SU-DHL-6 (cell line): Measurements from ENCODE around the gene PCDH7.

Experiments used
- EZH2phosphoT487 ChIP-seq: fragments of 200-600 bp; sonication (generic), shearing (Covaris generic); conservative IDR thresholded peaks from 2 replicates; pipeline ENCODE4 v1.6.1; 2018; ENCODE audit warnings: mild to moderate bottlenecking, antibody characterized with exemption, low read length, moderate library complexity, mixed read lengths
- TF ChIP-seq, protein P1 (sequence below): fragments of 200-600 bp; sonication (generic); IDR thresholded peaks from one replicate; pipeline ENCODE4 v1.5.1; 2017; ENCODE audit warnings: antibody characterized with exemption, mild to moderate bottlenecking, low read length, moderate library complexity; ENCODE audit not compliant: insufficient read depth, poor library complexity, severe bottlenecking

DNA sequence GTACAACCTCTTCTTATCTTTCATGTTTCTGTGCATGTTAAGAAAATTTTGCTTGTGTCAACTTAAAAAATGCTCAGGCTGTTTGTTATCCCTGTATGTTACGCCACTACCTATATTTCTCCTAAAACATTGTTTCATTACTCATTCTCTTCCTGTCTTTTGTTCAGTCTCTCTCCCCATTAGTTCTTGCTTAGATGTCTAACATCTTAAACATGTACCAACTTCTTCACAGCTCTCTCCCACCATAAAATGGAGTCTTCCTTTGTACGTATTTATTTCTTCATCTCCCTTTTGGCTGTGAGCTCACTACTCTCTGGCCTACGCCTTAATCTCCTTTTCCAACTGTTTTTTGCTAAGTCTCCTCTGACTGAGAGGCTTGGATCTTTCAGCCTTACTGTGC is 36.4 kb downstream of the PCDH7 start:
- TF ChIP-seq, protein P1, sequence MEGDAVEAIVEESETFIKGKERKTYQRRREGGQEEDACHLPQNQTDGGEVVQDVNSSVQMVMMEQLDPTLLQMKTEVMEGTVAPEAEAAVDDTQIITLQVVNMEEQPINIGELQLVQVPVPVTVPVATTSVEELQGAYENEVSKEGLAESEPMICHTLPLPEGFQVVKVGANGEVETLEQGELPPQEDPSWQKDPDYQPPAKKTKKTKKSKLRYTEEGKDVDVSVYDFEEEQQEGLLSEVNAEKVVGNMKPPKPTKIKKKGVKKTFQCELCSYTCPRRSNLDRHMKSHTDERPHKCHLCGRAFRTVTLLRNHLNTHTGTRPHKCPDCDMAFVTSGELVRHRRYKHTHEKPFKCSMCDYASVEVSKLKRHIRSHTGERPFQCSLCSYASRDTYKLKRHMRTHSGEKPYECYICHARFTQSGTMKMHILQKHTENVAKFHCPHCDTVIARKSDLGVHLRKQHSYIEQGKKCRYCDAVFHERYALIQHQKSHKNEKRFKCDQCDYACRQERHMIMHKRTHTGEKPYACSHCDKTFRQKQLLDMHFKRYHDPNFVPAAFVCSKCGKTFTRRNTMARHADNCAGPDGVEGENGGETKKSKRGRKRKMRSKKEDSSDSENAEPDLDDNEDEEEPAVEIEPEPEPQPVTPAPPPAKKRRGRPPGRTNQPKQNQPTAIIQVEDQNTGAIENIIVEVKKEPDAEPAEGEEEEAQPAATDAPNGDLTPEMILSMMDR = no peak
- TF ChIP-seq EZH2phosphoT487 = no peak
